NCI-H345 treated with DMSO at 0.1 percent for 48 hours (cell line): ENCODE measurements around the gene ARL6IP6.

ENCODE experiments used
- DNase-seq: peaks from one replicate; lab custom pipeline; 2025; ENCODE audit not compliant: unreplicated experiment; lab: John Stamatoyannopoulos, UW

Gene ARL6IP6

GRCh38 chr2:152792974-152793373, 74.6 kb downstream of the ARL6IP6 start:
- no peak for DNase-seq

GRCh38 chr2:152796941-152797340, 78.5 kb downstream of the ARL6IP6 start:
- no peak for DNase-seq

DNA sequence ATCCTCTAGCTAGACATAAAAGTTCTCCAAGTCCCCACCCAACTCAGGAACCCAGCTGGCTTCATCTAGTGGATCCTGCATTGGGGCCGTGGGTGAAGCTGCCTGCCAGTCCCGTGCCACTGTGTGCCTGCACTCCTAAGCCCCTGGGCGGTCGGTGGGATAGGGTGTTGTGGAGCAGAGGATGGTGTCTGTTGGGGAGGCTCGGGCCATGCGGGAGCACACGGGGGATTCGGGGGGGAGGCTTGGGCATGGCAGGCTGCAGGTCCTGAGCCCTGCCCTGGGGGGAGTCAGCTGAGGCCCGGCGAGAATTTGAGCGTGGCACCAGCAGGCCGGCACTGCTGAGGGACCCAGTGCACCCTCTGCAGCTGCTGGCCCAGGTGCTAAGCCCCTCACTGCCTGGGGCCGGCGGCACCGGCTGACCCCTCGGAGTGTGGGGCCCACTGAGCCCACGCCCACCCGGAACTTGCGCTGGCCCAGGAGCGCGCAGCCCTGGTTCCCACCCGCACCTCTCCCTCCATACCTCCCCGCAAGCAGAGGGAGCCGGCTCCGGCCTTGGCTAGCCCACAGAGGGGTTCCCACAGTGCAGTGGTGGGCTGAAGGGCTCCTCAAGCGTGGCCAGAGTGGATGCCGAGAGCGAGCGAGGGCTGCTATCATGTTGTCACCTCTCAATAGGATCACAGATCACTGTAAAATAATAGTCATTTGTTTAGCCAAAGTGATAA, 86.4 kb downstream of the ARL6IP6 start:
- DNase-seq, result no peak

DNA sequence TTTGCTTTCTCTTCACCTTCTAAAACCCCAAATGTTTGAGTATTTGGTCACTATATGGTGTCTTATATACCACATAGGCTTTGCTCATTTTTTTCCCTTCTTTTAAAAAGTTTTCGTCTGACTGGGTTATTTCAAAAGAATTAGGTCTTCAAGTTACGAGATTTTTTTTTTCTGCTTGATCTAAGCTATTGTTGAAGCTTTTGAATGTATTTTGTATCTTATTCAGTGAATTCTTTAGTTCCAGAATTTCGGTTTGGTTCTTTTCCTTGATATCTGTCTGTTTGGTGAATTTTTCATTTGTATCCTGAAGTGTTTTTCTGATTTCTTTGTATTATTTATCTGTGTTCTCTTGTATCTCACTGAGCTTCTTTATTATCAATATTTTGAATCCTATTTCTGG, 93.5 kb downstream of the ARL6IP6 start:
- DNase-seq, result no peak
